Central memory CD8-positive, alpha-beta T cell (primary cell): ENCODE results near the gene ELAVL3.

ENCODE experiments used
- ATAC-seq: fragments of 150-1000 bp; cut with Tn5 transposase; replicated peaks from 2 replicates; pipeline ENCODE4 v1.10.0; 2022; ENCODE audit warnings: mild to moderate bottlenecking, moderate FRiP score, moderate number of reproducible peaks; ENCODE audit not compliant: poor library complexity, severe bottlenecking; ENCODE audit errors: extremely low read depth
- DNase-seq, 2 donors: peaks; one replicate each; pipeline ENCODE4 v3.0.0; 2021; ENCODE audit warnings: low spot score in 2 of 2
- H3K27ac Mint-ChIP-seq: one replicate; pipeline ENCODE4 v1.8.0; 2022; ENCODE audit warnings: low read depth, mild to moderate bottlenecking, moderate library complexity, mixed read lengths
- H3K27me3 Mint-ChIP-seq: one replicate; pipeline ENCODE4 v1.8.0; 2022; ENCODE audit warnings: mixed read lengths
- H3K36me3 Mint-ChIP-seq: one replicate; pipeline ENCODE4 v1.8.0; 2022; ENCODE audit warnings: mild to moderate bottlenecking, moderate library complexity, mixed read lengths; ENCODE audit not compliant: insufficient read depth
- H3K4me1 Mint-ChIP-seq: one replicate; pipeline ENCODE4 v1.8.0; 2022; ENCODE audit warnings: mixed read lengths
- H3K4me3 Mint-ChIP-seq: one replicate; pipeline ENCODE4 v1.8.0; 2022; ENCODE audit warnings: mild to moderate bottlenecking, moderate library complexity, mixed read lengths
- H3K9me3 Mint-ChIP-seq: one replicate; pipeline ENCODE4 v1.8.0; 2022; ENCODE audit warnings: mixed read lengths

ELAVL3 gene

DNA sequence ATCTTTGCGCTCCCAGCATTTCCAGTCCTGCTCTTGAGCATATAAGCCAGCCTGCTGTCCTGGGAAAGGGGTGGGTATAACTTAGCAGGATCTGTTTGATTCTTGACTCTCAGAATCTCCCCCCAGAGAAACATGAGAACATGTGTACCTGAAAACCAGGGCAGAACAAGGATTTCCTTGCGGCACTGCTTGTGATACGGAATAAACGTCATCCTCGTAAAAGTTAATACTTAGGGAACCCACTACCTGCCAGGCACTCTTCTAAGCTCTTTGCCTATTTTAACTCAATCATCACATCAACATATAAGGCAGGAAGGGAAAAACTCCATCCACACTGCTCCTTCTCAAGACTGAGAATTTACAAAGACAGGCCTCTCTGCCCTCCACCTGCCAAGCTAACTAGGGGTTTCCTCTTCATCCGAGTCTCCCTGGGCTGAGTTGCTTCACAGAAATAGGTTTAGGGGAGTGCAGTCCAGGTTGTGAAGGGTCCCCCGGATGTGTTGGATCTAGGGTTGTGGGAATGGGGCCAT is 23.7 kb upstream of the ELAVL3 start:
- H3K4me1 Mint-ChIP-seq, result peaks cover 41% of the 10 kb centered on the region
- peak overlapping the region; percentile 88 for H3K4me3 Mint-ChIP-seq
- H3K9me3 Mint-ChIP-seq, result no peaks in the 10 kb centered on the region
- peaks cover 20% of the 10 kb centered on the region for H3K36me3 Mint-ChIP-seq
- peak overlapping the region; percentile 97 for H3K27ac Mint-ChIP-seq
- ATAC-seq, result no peak
- no peaks in the 10 kb centered on the region for H3K27me3 Mint-ChIP-seq
- DNase-seq, result no peak

DNA sequence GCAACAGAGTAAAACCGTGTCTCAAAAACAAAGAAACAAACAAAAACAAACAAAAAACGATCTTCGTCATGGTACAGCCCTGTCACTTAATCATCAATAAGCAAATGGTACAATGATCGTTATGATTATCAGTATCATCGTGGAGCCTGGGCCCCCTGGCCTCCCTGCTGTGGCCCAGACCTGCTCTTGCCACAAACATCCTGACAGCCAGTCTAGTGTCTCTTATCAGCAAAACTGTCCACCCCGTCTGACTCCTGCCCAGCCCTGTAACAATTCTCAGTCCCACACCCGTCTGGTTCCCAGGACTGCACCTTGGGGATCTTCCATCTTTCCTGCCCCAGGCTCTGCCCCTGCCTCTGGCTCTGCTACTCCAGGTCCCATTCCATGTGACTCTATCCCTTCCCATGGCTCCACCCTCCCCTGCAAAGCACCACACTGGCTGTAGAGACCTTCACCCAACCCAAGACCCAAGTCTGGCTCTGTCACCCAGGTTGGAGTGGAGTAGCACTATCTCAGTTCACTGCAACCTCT is 19.1 kb upstream of the ELAVL3 start:
- H3K27ac Mint-ChIP-seq, result peak overlapping the region; percentile 60
- H3K4me3 Mint-ChIP-seq, result no peak overlapping the region
- H3K27me3 Mint-ChIP-seq, result no peaks in the 10 kb centered on the region
- no peaks in the 10 kb centered on the region for H3K9me3 Mint-ChIP-seq
- no peak for ATAC-seq
- peaks cover 7% of the 10 kb centered on the region for H3K36me3 Mint-ChIP-seq
- peaks cover 32% of the 10 kb centered on the region for H3K4me1 Mint-ChIP-seq
- DNase-seq, result no peak

DNA sequence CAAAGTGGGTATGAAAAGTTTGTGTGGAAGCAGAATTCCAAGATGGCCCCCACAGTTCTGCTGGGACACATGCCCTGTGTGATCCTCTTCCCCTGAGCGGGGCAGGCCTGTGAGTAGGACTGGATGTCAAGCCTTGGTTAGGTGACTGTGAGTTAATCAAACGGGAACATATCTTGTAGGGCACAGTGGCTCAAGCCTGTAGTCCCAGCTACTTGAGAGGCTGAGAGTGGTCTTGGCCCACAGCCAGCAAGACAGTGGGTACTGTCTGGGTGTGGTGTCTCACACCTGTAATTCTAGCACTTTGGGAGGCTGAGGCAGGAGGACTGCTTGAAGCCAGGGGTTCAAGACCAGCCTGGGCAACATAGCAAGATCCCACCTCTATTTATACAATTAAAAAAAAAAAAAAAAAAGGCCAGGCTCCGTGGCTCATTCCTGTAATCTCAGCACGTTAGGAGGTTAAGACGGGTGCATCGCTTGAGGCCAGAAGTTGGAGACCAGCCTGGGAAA is 18.4 kb upstream of the ELAVL3 start:
- ATAC-seq, result no peak
- H3K4me1 Mint-ChIP-seq, result peaks cover 25% of the 10 kb centered on the region
- H3K9me3 Mint-ChIP-seq, result no peaks in the 10 kb centered on the region
- H3K4me3 Mint-ChIP-seq, result no peak overlapping the region
- peak overlapping the region; percentile 60 for H3K27ac Mint-ChIP-seq
- no peaks in the 10 kb centered on the region for H3K27me3 Mint-ChIP-seq
- no peak for DNase-seq
- H3K36me3 Mint-ChIP-seq, result peaks cover 3% of the 10 kb centered on the region

- Mint-ChIP-seq H3K4me3 (no peak overlapping the region), H3K4me1 (peaks cover 18% of the 10 kb centered on the region), H3K9me3 (no peaks in the 10 kb centered on the region), H3K27me3 (no peaks in the 10 kb centered on the region), H3K36me3 (peaks cover 6% of the 10 kb centered on the region), H3K27ac (no peak overlapping the region)
- peak; percentile 27 to 38 for DNase-seq
- ATAC-seq, result peak; percentile 43
These were observed 15.7 kb upstream of the ELAVL3 start for GRCh38 chr19:11496391-11497163.

DNA sequence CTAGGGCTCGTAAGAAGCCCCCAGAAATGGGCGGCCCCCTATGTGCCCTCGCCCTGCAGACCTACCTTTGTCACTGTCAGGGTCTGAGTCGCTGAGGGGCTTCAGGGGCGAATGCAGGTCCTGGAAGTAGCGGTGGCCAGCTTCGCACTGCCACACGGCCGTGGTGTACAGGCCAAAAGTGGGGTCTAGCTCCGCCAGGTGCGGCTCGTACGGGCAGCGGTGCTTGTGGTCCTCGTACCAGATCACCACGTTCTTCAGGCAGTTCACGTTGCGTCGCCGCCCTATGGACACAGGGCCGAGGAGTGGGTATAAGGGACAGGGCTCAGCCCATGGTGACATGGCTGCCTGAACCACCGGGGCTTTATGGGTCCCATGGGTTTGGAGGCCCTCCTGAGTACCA is 15.0 kb upstream of the ELAVL3 start:
- H3K9me3 Mint-ChIP-seq, result no peaks in the 10 kb centered on the region
- no peak for ATAC-seq

GRCh38 chr19:11495481-11495880 is 14.6 kb upstream of the ELAVL3 start:
- H3K27me3 Mint-ChIP-seq, result no peaks in the 10 kb centered on the region
- H3K9me3 Mint-ChIP-seq, result no peaks in the 10 kb centered on the region
- H3K27ac Mint-ChIP-seq, result no peak overlapping the region
- H3K36me3 Mint-ChIP-seq, result peaks cover 4% of the 10 kb centered on the region
- peaks cover 14% of the 10 kb centered on the region for H3K4me1 Mint-ChIP-seq
- DNase-seq, result no peak
- no peak overlapping the region for H3K4me3 Mint-ChIP-seq
- ATAC-seq, result no peak

More for the DNA sequence above, 15.0 kb upstream of the ELAVL3 start:
- no peak overlapping the region for H3K27ac Mint-ChIP-seq
- no peaks in the 10 kb centered on the region for H3K27me3 Mint-ChIP-seq
- peaks cover 6% of the 10 kb centered on the region for H3K36me3 Mint-ChIP-seq
- peaks cover 17% of the 10 kb centered on the region for H3K4me1 Mint-ChIP-seq
- no peak for DNase-seq
- no peak overlapping the region for H3K4me3 Mint-ChIP-seq

DNA sequence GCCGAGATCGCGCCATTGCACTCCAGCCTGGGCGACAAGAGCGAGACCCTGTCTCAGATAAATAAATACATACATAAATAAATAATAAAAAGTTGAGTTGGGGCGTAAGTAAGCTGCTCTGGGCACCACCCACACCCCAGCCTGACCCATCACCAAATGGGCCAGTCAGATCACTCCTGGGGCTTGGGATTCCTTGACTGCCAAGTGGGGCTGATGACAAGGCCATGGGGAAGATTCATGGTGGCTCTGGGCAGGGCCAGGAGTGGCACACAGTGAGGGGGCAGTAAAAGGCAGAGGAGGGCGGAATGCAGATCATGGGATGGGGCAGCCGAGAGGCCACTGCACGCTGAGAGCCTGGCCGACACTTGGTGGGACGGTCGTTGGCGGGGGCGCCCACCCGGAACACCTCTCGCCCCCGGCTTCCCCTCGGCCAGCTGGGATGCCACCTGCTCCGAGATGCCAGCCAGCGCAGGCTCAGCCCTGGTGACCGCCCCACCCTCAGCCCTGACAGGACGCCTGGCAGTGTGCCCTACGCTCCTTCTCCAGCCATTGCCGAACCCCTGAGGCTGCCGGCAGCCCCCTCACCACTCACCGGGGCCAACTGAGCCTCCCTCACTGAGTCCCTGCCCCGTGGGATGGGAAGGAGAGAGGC is 13.9 kb upstream of the ELAVL3 start:
- Mint-ChIP-seq H3K4me1 (peaks cover 8% of the 10 kb centered on the region), H3K4me3 (no peak overlapping the region), H3K9me3 (no peaks in the 10 kb centered on the region), H3K36me3 (peaks cover 4% of the 10 kb centered on the region), H3K27me3 (no peaks in the 10 kb centered on the region), H3K27ac (no peak overlapping the region)
- DNase-seq (no peak), ATAC-seq (no peak)

DNA sequence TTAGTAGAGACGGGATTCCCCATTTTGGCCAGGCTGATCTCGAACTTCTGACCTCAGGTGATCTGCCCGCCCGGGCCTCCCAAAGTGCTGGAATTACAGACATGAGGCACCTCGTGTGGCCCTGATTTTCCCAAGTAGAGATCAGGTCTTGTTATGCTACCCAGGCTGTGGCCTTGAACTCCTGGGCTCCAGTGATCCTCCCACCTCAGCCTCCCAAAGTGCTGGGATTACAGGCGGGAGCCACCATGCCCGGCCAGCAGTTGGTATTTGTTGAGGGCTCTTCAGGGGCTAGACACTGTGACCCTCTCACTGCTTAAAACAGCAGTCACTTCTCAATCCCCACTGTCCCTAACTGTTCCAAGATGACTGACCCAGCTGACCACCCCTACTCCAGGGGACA is 8.5 kb upstream of the ELAVL3 start:
- no peaks in the 10 kb centered on the region for H3K27me3 Mint-ChIP-seq
- peaks cover 7% of the 10 kb centered on the region for H3K36me3 Mint-ChIP-seq
- no peak overlapping the region for H3K4me3 Mint-ChIP-seq
- ATAC-seq, result no peak
- no peaks in the 10 kb centered on the region for H3K9me3 Mint-ChIP-seq
- H3K27ac Mint-ChIP-seq, result no peak overlapping the region
- DNase-seq, result no peak
- no peaks in the 10 kb centered on the region for H3K4me1 Mint-ChIP-seq

DNA sequence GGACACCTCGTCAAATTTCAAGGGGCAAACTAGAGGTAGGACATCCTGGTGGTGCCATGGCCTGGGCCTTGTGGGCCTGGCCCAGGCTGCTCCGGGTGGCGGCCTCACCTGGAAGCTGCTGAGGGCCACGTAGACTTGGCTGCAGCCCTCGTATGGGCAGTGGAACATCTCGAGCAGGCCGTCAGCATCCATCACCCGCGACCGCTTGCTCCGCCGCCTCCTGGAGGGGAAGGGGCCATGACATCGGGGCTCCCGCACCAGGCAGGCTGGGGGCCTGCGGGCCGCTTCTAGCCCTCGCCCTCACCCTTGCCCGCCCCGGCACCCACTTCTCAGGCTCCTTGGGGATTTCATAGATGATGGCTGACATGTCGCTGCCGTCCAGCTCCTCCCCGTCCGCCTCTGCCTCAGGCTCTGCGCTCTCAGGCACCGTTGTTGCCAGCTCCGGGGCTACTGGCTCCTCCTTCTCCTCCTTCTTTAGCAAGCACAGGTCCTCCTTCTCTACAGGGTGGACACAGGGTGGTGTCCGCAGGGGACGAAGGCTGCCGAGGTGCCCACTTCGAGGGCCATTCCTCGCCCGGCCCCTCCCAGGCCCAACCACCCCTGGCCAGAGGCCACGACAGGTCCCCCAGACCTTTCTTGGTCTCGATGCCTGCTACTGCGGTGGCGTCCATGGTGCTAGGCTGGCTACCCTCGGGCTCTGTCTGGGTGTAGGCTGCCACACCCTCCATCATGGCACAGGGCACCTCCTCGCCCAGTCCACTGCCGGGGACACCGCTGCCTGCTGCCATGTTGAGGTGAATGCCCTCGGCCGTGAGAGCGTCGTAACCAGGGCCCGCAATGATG is 6.0 kb upstream of the ELAVL3 start:
- DNase-seq, result no peak
- ATAC-seq, result no peak
- H3K27me3 Mint-ChIP-seq, result peaks cover 10% of the 10 kb centered on the region
- H3K4me3 Mint-ChIP-seq, result no peak overlapping the region
- peaks cover 13% of the 10 kb centered on the region for H3K4me1 Mint-ChIP-seq
- H3K27ac Mint-ChIP-seq, result no peak overlapping the region
- peaks cover 13% of the 10 kb centered on the region for H3K36me3 Mint-ChIP-seq
- no peaks in the 10 kb centered on the region for H3K9me3 Mint-ChIP-seq

- DNase-seq (no peak), ATAC-seq (no peak)
- no peak overlapping the region for H3K4me3 Mint-ChIP-seq
- peaks cover 18% of the 10 kb centered on the region for H3K36me3 Mint-ChIP-seq
- H3K9me3 Mint-ChIP-seq, result no peaks in the 10 kb centered on the region
- peaks cover 20% of the 10 kb centered on the region for H3K27me3 Mint-ChIP-seq
- H3K4me1 Mint-ChIP-seq, result peaks cover 22% of the 10 kb centered on the region
- no peak overlapping the region for H3K27ac Mint-ChIP-seq
These were observed 4.5 kb upstream of the ELAVL3 start for GRCh38 chr19:11485245-11485837.

- DNase-seq (no peak), ATAC-seq (no peak)
- Mint-ChIP-seq H3K4me1 (peaks cover 22% of the 10 kb centered on the region), H3K36me3 (peaks cover 16% of the 10 kb centered on the region), H3K27me3 (peaks cover 30% of the 10 kb centered on the region), H3K9me3 (no peaks in the 10 kb centered on the region), H3K27ac (no peak overlapping the region), H3K4me3 (no peak overlapping the region)
These were observed 2.7 kb upstream of the ELAVL3 start for GRCh38 chr19:11483366-11484111.
